ENCODE results near the gene DNMBP. TPM values are rescaled to one million over a fixed set of nuclear protein-coding genes. Genes with fewer than 3 reads are reported as not detected.

Gene DNMBP
- total and polyA plus RNA-seq, 2 of the 8 experiments (the other 6 are each of a cell fraction or from before 2014, with no cell fraction given), result 19.1 to 26.4 TPM

DNA sequence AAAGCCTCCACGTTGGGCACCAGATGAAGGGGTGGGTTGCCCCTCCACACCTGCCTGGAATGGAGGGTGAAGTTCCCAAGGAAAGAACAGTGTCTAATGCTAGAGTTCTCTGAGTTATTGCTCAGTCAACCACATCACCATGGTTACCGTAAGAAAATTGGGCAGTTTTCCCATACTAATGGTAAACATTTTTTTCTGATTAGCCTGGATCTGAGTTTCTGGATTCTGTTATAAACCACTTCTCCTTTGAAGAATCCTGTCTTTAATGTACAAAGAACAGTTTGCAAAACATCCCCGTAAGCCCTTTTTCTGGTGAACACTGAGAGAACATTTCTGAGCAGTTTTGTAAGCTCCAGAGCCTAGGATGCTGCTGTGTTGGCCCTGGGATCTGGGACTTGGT lies 181.8 kb downstream of the DNMBP start:
- 94% methylated on average over 2 of the region's 3 CpGs; no CpG with 5 or more reads in 1 of the 2 experiments for WGBS, 2 experiments (ENCODE audit: extremely low coverage in 1 of 2, insufficient coverage in 1 of 2, insufficient read length in 1 of 2, insufficient replicate concordance in 2 of 2, low coverage in 1 of 2, low lambda C conversion rate in 2 of 2, missing lambda C conversion rate in 1 of 2)
- no peak for TF ChIP-seq SIN3A (conservative IDR thresholded peaks at IDR 0.05 in 1 of 2, IDR thresholded peaks at IDR 0.05 in 1 of 2; ENCODE audit: low read depth in 1 of 2, low read length in 2 of 2)
- no peak for TF ChIP-seq POLR2A (IDR thresholded peaks at IDR 0.05; ENCODE audit: control extremely low read depth in 1 of 2, low read depth in 2 of 2, low read length in 2 of 2)
- no peak for TF ChIP-seq SP2 (IDR thresholded peaks at IDR 0.05; ENCODE audit: low read length)
- TF ChIP-seq RXRA (IDR thresholded peaks at IDR 0.05; ENCODE audit: insufficient read depth, low read depth, low read length), result no peak
- TF ChIP-seq ZNF274 (IDR thresholded peaks at IDR 0.05; ENCODE audit: borderline replicate concordance, extremely low read depth, low read length), result no peak
- no peak for TF ChIP-seq KDM4A (IDR thresholded peaks at IDR 0.05; ENCODE audit: low read depth, low read length, severe bottlenecking)
- Histone ChIP-seq H3K18ac (ENCODE audit: extremely low read depth, low read length) (no peak overlapping the region), H3K27me3 (replicated peaks in 1 of 4; ENCODE audit: control insufficient read depth in 3 of 4, extremely low read depth in 1 of 4, insufficient read depth in 3 of 4, low read length in 3 of 4) (no peaks in the 10 kb centered on the region), H3K79me1 (ENCODE audit: low read depth, low read length) (no peaks in the 10 kb centered on the region), H2AK5ac (ENCODE audit: low read depth, low read length) (no peak overlapping the region), H2BK12ac (ENCODE audit: low read depth, low read length) (no peak overlapping the region), H3K4me1 (replicated peaks in 1 of 4; ENCODE audit: control insufficient read depth in 3 of 4, insufficient read depth in 4 of 4, low read length in 3 of 4) (no peaks in the 10 kb centered on the region), H2BK120ac (replicated peaks; ENCODE audit: low read depth, low read length) (no peak overlapping the region), H4K5ac (ENCODE audit: insufficient read length, low read depth, low read length) (no peak overlapping the region), H3K9me3 (ENCODE audit: insufficient read depth in 2 of 2, low read depth in 1 of 2, low read length in 1 of 2) (no peaks in the 10 kb centered on the region), H3K56ac (replicated peaks; ENCODE audit: insufficient read length, low read depth, low read length) (no peak overlapping the region), H3K23ac (ENCODE audit: insufficient read length) (no peak overlapping the region), H3K27ac (ENCODE audit: low read depth, low read length) (no peak overlapping the region), H3K36me3 (ENCODE audit: control insufficient read depth in 2 of 4, insufficient read depth in 4 of 4, low read length in 3 of 4) (no peaks in the 10 kb centered on the region), H2BK15ac (ENCODE audit: low read length) (no peak overlapping the region), H2BK20ac (ENCODE audit: low read length) (no peak overlapping the region), H3K9ac (replicated peaks in 1 of 4; ENCODE audit: extremely low read depth in 1 of 4, low read depth in 3 of 4, low read length in 3 of 4) (no peak overlapping the region), H3K79me2 (ENCODE audit: control insufficient read depth in 1 of 2, insufficient read depth in 2 of 2, low read length in 2 of 2) (no peaks in the 10 kb centered on the region), H3K4ac (replicated peaks; ENCODE audit: insufficient read length, low read depth, low read length) (no peak overlapping the region), H4K91ac (replicated peaks; ENCODE audit: insufficient read length, low read length) (no peak overlapping the region), H3K23me2 (ENCODE audit: low read depth, low read length) (no peaks in the 10 kb centered on the region), H4K8ac (ENCODE audit: extremely low read depth, insufficient read depth, low read length) (no peak overlapping the region), H4K20me1 (replicated peaks in 1 of 2; ENCODE audit: control insufficient read depth in 1 of 2, insufficient read depth in 2 of 2, low read length in 2 of 2) (no peaks in the 10 kb centered on the region), H3K4me2 (ENCODE audit: insufficient read depth in 1 of 2, low read depth in 2 of 2, low read length in 2 of 2) (no peak overlapping the region), H2AFZ (ENCODE audit: low read length) (no peak overlapping the region), H2BK5ac (ENCODE audit: low read depth, low read length) (no peak overlapping the region), H3K4me3 (ENCODE audit: extremely low read depth in 1 of 4, insufficient read depth in 2 of 4, low read depth in 3 of 4, low read length in 4 of 4) (no peak overlapping the region), H3K14ac (ENCODE audit: insufficient read length) (no peak overlapping the region)
- no peak for DNase-seq (ENCODE audit: low read depth in 1 of 2, low spot score in 2 of 2)
- POLR2A ChIA-PET (ENCODE audit: partially characterized antibody), result no interaction called here
- no peak for FAIRE-seq
- CTCF ChIA-PET (ENCODE audit: partially characterized antibody), result interaction anchor here (0.6 to 2.2 kb wide), 9 partner anchors 15 to 386 kb away, joined by 3 to 11 read pairs (median 3); no protein-coding TSS in a partner anchor

Data from H1 (cell line).